ENCODE results near the gene WASF3.

The WASF3 gene, protein sequence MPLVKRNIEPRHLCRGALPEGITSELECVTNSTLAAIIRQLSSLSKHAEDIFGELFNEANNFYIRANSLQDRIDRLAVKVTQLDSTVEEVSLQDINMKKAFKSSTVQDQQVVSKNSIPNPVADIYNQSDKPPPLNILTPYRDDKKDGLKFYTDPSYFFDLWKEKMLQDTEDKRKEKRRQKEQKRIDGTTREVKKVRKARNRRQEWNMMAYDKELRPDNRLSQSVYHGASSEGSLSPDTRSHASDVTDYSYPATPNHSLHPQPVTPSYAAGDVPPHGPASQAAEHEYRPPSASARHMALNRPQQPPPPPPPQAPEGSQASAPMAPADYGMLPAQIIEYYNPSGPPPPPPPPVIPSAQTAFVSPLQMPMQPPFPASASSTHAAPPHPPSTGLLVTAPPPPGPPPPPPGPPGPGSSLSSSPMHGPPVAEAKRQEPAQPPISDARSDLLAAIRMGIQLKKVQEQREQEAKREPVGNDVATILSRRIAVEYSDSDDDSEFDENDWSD

DNA sequence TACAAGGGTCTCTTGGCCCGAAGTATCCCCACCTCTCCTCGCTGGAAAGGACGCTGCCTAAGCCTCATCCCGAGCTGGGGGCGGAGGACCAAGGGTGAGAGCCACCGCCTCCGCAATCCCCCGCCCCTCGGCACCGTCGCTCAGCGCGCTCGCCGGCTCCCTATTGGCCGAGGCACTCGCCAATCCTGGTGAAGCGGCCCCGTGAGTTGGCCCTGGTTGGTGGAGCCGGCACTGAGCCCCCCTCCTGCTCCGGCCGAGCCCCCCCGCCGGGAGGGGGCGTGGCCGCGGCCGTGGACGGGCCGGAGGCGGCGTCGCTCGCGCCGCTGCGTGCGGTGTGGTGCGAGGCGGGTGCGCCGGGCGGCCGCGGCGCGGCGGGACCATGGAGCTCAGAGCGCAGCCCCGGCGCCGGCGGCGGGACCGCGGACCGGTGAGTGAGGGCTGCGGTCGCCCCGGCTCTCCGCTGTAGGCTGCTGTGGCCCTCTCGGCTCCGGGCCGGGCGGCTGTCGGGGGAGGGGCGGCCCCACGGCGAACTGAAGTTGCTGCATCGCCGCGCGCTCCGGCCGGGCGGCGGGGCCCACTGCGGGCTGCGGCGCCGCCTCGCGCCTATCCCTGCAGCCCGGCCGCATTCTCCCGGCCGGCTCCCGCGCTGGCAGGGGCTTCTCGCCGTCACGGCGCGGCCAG lies at the start of gene WASF3:
Gene WASF3 (plus strand): TSS at position 291 of the 681 bp plus-strand sequence. CDS start 84,588 bp downstream, outside the sequence.
- DNase-seq, result peak in 1 of 2 experiments; percentile 0

DNA sequence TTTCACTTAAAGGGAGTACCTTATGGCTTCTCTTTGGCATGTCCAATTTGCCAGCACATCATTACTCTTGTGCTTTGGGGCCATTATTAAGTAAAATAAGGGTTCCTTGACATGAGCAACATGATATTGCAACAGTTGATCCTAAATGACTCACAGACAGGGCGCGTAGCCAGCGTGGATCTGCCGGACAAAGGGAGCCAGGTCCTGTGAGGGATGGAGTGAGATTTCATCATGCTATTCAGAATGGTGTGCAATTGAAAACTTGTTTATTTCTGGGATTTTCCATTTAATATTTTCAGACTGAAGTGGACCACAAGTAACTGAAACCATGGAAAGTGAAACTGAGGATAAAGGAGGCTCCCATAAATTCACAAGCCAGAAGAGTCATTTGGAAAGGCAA lies 48.6 kb upstream of the WASF3 start:
- DNase-seq, result no peak

DNA sequence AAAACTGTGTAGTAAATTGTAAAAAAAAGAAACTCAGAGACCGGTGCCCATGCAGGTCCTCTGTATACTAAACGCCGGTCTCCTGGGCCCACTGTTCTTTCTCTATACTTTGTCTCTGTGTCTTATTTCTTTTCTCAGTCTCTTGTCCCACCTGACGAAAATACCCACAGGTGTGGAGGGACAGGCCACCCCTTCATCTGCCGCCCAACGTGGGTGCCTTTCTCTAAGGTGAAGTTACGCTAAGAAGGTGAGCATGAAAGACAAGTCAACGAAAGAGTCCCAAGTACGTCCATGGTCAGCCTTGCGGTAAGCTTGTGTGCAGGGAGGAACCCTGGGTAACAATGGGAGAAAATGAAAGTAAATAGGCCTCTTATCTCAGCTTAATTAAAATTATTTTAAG lies 48.0 kb upstream of the WASF3 start:
- no peak for DNase-seq

DNA sequence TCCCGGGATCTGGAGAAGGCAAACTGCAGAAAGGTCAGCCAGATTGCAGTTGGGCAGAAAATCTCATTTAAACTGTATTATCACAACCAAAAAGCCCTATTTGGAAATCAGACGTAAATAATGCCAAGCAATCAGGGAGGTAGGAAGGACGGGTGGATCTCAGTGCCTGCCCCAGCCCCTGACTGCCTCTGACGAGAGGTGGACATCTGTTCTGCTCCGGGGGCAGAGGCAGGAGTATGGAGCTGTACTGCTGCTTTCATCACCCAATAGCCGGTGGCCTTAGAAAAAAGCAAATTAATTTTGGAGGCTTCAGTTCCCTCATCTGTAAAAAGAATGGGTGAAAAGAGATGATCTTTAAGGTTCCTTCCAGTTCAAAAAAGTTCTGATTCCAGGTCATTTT lies 43.6 kb upstream of the WASF3 start:
- DNase-seq, result no peak

DNA sequence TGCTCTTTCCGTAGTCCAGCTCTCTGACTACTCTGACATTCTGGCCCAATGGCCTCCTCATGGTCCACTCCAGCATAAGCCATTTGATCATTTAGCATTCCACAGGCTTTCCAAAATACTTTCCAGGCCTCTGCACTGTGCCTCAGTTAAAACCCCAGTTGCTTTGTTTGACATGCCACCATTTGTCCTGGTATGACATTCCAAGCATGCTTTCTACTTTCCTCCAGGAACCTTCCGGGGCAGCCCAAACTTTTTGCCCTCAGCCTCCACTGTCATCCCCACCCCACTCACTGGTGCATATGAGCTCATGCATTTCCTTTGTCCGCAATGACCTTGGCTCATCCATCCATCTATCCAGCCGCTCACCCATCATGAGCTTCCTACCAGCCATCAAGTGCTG lies 41.8 kb upstream of the WASF3 start:
- DNase-seq, result no peak

DNA sequence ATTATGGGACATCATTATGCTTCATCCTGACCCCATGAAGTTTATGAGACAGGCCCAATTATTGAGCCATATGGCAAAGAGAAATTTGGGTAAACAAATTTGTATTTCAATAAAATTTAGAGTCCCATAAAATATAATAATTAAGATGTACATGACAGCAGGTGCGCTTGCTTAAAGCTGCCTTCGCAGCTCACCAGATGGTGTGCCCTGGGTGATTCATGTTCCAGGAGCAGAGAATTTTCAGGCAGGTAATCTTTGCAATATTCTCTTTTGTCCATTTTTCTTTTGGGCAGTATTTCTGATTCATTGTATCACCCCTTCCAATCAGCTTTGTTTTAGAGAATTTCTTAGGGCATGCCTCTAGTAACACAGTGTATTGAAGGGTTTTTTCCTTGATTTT lies 39.5 kb upstream of the WASF3 start:
- no peak for DNase-seq

DNA sequence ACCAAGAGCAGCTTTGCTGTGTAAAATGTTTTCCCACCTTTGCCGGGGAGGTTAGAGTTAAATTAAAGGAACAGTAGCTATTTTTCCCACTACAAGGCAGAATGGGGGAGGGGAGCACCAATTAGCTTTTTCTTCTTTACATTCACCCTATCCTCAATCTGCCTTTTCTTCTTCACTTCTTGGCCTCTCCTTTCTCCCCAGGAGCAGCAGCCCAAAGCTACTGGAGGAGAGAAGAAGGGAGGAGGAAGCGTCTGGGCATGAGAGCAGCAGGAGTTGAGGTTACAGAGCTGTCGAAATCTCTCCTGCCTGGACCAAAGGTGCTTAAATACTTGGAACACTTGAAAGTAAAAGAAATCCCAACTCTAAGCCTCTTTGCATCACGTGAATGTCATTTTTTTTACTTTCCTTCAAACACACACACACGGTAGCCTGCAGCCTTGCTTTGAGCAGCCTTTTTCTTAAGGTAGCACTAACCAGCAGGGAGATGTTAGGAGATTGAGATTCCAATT lies 39.0 kb upstream of the WASF3 start:
- DNase-seq, result no peak

DNA sequence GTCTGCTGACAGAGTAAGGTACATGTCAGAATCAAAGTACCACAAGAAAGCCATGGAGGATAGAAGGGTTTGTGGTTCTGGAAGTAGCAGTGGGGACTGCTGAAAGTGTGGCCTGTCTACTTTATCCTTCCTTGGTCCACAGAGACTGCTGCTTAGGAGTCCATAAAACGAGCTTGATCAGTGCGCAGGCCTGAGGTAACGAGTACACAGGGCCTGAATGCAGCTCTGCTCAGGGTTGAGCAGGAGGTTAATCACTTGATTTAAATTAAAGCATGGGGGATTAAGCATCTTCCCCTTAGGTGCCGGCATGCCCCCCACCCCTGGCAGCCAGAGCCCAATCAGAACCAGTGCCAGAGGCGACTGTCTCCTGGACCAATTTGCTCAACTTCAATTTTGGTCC lies 34.9 kb upstream of the WASF3 start:
- DNase-seq, result no peak

DNA sequence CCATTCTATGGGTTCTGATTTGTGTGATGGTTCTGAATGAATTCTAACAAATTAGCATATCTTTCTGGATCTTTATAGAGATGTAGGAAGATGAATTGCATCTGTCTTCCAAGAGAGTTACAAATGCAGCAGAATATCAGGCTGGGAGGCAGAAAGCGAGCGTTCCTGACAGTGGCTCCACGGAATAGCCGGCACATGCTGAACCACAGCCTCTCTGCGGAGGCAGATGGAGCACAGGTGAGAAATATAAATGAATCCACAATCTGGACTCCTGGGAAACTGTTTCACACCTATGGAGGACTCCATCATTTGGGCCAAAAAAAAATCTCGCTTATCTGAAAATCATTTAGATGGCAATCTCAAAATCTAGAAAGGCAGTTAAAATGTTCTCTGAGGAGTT lies 34.5 kb upstream of the WASF3 start:
- no peak for DNase-seq

DNA sequence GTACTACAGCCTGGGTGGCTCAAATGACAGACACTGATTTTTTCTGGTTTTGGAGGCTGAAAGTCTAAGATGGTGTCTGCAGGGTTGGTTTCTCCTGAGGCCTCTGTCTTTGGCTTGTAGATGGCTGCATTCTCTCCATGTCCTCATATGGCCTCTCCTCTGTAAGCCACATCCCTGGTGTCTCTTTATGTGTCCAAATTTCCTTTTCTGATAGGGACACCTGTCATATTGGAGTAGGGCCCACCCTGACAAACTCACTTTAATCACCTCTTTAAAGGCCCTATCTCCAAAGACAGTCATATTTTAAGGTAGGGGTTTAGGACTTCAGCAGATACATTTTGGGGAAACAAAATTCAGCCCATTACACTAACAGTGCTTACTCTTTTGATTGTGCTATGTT lies 32.0 kb upstream of the WASF3 start:
- no peak for DNase-seq

DNA sequence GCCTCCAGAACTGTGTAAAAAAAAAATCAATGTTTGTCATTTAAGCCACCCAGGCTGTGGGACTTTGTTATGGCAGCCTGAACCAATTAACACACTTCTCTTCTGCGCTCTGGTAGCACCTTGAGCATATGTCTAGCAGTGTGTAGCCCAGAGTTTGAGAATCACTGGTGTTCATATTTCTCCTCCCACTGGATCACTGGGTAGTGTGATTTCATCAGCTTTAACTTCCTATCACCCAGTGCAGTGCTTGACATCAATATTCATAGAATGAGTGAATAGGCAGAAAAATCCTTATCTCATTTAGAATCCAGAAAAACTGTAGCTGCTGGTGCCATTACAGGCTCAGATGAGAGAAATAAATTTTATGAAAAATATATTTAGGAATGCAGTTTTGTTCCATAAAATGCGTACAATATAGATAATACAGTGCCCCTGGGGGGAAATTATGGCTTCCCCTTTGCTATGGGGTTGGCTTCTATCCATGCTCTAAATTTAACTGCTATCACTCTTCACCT lies 30.7 kb upstream of the WASF3 start:
- DNase-seq, result no peak

DNA sequence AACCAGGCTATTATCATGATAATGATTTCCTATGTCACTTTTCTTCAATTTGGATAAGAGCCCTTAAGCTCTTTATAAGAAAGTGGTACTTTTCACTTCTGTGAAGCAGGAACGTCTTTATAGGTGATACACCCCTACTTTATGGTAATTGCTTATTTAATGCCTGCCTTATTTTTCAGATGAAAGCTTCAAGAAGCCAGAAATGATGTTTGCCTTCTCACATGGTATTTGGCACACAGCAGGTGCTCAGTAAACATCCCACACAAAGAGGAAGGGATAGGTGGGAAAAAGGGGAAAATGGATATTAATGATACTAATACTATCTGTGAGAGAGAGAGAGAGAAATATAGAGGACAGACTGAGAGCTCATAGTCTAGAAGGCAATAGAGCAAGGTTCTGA lies 29.0 kb upstream of the WASF3 start:
- DNase-seq, result no peak

DNA sequence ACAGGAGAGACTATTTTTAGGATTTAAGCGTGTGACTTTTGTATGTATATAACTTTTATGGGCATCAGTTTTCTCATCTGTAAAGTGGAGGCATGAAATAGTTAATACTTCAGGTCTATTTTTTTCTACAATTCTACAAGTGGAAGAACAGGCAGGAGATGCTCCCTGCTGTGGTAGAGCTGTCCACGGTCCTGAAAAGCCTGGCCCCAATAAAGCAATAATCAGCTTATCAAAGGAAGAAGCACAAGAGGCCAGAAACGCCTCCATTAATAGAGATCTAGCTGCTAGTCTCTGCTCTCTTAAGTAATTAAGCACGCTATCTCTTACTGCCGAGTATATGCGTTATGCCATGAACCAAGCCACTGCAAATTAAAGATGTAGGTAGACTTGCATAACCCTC lies 28.0 kb upstream of the WASF3 start:
- no peak for DNase-seq

DNA sequence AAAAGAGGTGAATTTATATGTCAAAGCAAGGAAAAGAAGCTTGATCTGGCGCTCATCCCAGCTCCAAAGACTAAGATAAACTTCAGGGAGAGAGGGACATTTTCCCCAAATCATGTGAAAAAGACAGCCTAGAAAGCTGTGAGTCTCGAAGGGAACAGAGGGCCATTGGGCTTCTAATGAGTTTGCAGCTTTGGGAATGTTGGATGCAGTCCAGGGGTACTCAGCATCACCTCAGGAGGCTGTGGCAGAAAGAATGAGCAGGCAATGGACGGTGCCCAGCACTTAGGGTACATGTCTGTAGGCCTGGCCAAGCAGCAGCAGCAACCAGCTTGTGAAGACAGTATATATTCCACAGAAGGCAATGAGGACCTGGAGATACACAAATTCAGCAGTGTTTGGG lies 25.7 kb upstream of the WASF3 start:
- DNase-seq, result no peak

DNA sequence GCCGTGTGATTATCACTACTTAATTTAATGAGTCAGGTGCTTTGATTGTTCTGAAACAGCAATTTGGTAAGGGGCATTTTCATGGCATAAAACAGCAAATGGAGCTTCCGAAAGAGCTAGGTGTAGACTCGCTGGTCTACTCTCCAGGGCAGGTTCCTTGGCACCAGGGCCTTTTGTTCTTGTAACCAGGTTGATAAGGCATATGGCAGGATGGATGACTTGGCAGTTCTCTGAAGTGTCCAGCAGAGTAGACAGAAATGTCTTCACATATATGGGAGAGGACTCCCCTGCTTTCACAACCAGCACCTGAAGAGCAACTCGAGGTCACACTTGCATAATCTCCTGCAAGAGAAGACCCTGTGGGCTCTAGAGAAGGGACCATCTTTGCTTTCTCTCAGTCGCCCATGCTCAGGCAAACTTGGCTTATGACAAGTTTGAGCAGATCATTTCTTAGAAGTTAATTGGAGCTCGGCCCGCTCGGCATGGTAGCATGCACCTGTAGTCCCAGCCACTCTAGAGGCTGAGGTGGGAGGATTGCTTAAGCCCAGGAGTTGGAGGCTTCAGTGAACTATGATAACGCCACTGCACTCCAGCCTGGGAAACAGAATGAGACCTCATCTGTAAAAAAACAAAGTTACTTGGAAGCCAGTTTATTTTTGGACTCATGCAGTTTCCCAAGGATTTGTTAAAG lies 23.3 kb upstream of the WASF3 start:
- DNase-seq, result no peak

DNA sequence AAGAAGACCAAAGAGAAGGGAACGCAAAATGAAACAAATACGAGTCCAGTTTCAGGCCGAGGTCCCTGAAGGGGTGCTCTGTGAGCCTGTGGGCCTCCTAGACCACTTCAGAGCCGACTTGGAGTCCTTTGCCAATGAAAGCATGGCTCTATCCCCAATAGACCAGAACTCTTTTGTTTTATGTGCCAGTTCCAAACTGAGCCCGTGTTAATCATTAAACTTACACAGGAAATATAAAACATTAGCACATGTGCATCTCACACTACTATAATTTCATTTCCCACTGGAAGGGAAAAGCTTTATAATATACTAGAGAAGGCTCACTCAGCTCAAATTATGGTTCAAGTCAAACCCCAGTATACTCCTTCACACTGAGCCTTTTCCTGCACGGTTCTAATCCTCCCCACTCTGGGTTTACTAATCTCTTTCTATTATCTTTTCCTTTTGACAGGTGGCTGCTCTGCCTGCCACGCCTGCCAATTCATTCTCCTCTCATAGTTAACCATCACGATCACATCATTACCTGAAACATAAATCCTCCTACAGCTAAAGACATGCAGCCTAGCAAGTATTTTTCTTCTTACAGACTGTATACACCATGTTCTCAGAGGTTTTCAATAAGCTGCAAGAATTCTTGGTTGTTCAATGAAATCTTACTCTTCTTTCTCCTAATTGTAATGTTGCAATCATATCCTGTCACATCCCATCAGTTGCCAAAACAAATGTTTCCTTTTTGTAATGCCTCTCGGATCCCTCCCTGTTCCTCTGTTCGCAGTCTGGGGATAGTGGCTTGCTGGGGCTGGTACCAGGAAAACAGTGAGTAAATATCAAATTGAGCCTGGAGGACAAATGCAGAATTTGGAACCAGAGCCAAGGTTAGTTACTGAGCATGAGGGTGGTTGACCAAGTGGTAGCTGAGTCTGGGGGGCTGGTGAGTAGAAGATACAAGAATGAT lies 18.8 kb upstream of the WASF3 start:
- no peak for DNase-seq

DNA sequence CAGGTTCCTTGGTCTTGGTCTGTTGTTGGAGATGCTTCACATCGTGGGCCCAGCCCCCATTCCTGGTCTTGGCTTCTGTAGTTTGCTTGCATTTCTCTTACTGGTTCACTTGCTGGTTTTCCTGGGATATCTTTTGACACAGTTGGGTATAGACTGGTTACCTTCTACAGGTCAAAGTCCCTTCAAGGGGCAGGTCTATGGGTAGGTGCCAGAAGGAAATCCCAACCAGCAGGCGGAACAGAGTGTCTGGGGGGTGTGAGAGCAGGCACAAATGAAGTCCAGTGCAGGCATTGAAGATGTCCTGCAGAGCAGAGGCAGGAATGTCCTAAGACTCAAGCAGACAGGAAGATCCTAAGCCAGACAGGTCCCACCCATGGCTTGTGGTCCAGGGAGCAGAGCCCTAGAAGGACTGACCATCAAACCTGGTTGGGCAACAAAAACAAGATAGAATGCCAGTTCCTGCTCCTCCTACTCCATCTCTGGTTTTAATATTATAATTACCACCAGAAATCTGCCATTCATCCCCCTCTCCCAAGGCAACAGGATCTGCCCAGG lies 17.7 kb upstream of the WASF3 start:
- DNase-seq, result no peak

DNA sequence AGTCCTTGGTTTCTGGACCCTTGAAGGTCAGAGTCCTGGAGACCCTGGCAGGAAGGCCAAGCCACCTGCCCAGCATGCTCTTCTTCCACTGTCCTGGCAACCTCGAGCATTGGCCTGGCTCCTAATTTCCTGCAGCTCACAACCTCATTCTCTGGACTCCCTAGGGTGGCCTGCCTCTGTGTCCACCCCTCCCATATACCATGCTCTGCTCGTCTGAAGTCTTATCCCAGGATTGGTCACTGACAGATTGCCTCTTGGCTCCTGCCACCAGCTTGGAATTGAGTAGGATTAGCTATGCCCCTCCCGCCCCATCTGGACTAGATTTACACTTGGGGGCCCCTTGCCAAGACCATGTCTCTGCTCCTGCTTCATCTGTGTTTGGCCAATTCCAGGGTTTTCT lies 17.1 kb upstream of the WASF3 start:
- DNase-seq, result no peak

DNA sequence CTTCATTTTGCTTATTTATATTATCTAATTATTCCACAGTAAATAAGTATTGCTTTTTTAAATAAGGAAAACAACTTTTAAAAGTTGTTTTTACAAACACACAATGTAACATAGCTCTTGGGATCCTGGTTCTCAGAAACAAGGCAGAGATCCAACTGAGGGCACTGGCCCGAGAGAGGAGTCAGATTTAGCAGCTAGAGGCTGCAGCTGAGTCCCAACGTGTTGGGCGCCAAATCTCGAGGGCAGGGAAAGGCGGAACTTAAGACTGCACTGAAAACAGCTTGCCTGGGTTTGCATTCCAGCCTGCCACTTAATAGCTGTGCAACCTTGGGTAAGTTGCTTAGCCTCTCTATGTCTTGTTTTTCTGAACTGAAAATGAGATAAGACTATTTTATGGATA lies 16.4 kb upstream of the WASF3 start:
- no peak for DNase-seq

DNA sequence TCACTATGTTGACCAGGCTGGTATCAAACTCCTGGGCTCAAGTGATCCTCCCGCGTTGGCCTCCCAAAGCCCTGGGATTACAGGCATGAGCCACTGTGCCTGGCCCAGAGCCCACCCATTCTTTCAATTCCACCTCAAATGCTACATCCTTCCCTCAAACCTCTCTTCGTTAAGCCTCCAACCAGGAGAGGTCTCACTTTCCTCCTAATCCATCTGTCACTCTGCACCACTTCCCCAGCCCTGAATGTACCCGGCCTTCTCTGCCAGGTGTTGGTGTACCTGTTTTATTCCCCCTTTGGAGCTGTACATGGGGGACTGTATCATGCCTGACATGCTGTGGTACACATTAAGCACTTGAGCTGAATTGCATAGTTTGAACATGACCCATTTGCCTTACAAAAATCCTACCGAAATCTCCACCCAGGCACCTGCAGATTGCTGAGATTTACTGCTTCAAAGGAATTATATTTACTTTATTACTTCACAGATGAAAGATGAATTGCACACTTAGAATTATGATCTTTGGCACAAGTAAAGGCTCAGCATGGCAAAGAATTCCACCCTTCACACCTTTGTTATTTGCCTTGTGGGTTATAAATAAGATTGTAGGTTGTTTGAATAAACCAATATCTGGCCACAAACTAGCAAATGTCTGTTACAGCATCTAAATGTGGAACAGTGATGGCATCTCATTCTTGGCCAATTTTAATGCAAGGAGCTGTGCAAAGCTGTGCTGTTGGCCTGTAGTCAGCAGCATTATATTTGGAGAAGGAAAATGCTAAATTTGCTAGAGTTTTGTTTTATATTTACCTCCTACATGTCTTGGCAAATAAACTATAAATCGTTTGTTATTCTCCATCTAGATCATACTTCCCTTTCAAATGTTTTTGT lies 15.6 kb upstream of the WASF3 start:
- no peak for DNase-seq

DNA sequence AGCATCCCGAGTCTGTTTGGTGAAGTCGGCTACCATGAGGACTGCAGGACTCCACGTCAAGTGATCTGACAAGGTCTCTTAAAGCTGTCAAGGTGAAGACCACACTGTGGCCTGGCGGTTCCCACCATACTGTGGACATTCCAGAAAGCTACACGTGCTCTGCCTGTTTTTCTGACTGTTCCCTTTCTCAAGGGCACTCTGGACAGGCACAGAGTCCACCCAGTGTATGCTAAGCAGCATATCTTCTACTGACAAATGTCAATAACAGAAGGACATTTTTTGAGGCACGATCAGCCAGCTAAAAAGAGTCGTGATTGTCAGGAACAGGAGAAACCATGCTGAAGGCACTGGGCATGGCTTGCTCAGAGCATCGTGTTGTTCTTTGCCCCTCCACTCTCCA lies 12.8 kb upstream of the WASF3 start:
- DNase-seq, result no peak

Data from activated CD4-positive, alpha-beta T cell treated with anti-CD3 and anti-CD28 coated beads, Interleukin-2, amount 50 U/mL, for 4 hours (primary cell).